NOMO-1 treated with DMSO at 0.1 percent for 48 hours (cell line): ENCODE measurements around the gene PDZD7.
"Not testable (repeated sequence)": the region's sequence is repeated elsewhere in the genome, so short reads cannot be mapped to it uniquely, and the experiment has no call there.

ENCODE experiments used
- DNase-seq: peaks from one replicate; lab custom pipeline; 2025; ENCODE audit not compliant: unreplicated experiment; lab: John Stamatoyannopoulos, UW

The PDZD7 gene

GRCh38 chr10:101041252-101041761, 10.4 kb upstream of the PDZD7 start:
- DNase-seq: peak; percentile 61

DNA sequence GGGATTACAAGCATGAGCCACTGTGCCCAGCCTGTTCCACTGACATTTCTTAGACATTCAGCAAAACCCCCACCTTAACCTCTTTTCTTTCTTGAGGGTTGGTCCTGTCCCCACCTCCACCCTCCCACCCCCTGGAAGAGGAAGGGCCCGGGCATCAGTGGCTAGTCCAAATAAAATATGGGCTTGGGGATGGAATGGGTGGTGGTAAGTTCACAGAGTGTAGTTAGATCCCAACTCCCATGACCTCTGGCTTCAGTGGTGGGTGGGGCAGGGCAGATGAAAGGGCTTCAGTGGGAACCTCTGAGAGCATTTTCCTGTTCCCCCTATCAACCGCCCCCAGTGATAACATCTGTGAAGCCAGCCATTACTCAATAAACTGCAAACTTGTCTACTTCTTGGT, 9.9 kb upstream of the PDZD7 start:
- no peak for DNase-seq

DNA sequence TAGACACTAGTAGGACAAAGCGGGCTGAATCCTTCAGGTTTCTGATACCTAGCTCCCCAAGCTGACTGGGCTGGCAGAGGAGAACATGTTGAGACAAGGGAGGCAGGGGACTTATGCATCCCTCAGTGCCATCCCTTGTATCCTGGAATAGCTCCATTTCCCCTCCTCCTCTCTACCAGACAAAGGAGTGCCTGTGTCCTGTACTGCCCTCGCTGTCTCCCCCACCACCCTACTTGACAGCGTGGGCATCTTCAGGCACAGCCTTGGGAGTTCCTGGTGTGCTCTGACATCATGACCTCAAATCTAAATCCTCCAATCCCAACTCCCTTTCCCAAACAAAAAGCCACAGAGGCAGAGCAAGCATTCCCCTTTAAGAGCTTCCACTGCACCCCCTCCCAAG, 9.1 kb upstream of the PDZD7 start:
- DNase-seq: no peak

GRCh38 chr10:101038484-101038883, 7.6 kb upstream of the PDZD7 start:
- DNase-seq: no peak

- no peak for DNase-seq
These were observed 5.8 kb upstream of the PDZD7 start for GRCh38 chr10:101036726-101037125.

DNA sequence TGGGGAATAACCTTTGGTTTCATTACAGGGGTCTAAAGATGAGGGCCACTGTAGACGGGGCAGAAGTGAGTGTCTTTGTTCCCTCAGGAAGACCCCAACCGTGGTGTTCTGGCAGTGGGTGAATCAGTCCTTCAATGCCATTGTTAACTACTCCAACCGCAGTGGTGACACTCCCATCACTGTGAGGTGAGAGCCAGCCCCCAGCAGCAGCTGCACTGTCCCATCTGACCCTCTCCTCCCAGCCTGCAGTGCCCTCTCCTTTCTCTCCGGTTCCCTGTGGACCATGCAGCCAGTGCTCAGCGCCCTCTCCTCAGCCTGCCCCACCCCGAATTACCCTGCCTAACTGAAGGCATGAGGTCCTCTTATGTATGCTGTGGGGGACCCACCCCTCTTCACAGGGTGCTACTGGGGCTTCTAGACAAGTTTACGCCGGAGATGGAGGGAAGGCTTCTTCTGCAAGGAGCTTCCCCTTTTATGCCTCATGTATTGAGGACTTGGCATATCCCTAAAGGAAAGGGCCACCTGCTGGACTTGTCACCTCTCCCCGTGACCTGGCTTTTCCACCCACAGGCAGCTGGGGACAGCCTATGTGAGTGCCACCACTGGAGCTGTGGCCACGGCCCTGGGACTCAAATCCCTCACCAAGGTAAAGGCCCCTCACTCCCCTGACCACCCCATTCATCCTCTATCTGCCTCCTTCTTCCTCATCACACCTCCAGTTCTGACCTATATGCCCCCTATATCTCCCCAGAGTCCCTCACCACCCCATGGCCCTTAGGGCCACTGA, 5.2 kb upstream of the PDZD7 start:
- no peak for DNase-seq

GRCh38 chr10:101035314-101035713, 4.4 kb upstream of the PDZD7 start:
- no peak for DNase-seq

GRCh38 chr10:101034404-101034803, 3.5 kb upstream of the PDZD7 start:
- not testable (repeated sequence) for DNase-seq

DNA sequence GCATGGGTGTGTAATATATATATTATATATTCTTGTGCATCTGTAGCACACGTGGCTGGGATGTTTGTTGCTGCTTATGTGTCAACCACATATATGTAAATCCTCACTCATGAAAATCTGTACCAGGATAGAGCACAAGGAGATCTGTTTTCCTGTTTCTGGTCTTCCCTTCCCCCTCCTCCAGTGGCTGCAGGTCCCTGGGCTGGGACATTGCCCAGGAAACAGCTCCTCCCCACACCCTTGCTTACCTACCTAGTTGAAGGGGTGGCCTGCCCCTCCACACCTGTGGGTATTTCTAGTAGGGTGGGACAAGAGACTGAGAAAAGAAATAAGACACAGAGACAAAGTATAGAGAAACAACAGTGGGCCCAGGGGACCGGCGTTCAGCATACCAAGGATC, 2.3 kb upstream of the PDZD7 start:
- DNase-seq: no peak

- DNase-seq: peak; percentile 51
These were observed 1.8 kb upstream of the PDZD7 start for GRCh38 chr10:101032637-101033224.

DNA sequence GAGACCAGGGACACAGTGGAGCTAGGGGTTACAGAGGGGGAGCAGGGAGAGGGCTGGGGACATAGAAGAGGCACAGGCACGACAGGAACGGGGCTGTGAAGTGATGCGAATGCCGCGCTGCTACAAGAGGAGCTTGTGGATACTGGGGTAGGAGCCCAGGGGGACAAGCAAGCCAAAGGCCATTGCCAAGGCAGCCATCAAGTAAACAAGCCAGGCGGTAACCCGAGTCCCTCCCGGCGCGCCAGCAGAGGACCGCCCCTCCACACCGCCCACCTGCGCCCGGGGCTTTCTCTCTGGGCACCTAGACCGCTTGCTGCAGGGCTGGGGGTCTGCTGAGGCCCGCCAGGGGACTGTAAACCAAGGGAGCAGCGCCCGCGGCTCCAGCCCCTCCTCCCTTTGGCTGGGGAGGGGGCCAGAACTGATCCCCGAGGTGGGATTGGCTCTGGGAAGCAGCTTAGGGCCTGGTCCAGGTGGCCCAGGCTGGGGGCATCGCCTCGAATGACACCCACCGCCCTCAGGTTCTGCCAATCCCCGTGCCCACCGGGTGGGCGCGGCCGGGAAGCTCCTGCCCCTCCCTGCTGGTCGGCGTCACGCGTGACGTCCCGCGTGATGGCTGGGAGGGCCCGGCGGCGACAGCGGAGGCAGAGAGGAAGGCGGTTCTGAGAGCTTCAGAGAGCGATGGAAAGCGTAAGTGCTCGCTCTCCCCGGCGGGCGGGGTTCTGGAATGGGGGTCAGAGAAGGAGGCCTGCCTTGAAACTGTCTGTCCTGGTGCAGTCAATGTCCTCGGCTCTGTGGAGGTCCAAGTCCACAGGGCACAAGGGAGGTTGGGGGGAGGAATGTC, 1.1 kb upstream of the PDZD7 start:
- peak; percentile 61 for DNase-seq

DNA sequence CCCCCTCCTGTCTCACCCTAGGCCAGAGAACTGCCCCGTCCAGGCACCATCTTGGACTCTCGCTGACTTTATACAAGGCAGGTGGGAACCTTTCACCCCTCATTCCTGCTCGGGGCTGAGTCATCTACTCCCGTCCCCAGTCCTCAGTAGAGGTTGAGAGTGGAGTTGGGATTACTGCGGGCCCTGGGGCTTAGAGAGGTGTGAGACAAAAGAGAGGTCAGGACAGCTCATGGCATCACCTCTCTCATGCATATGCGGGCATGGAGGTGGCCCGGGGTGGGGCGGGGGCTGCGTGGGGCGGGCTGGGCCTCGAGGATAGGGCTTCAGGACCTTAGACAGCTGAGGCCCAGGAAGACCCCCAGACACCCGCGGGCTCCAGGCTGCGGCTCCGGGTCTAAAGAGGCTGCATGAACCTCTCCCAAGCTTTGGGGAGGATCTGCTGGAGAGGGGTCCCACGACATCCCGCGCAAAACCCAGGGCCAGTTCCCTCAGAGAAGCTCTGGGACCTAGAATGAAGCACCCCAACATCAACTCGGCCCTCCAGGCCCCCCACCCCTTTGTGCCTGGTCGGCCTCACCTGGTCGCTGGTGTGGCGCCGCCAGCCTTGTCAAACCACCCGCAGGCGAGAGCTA, 317 bp downstream of the PDZD7 start:
- DNase-seq: no peak

DNA sequence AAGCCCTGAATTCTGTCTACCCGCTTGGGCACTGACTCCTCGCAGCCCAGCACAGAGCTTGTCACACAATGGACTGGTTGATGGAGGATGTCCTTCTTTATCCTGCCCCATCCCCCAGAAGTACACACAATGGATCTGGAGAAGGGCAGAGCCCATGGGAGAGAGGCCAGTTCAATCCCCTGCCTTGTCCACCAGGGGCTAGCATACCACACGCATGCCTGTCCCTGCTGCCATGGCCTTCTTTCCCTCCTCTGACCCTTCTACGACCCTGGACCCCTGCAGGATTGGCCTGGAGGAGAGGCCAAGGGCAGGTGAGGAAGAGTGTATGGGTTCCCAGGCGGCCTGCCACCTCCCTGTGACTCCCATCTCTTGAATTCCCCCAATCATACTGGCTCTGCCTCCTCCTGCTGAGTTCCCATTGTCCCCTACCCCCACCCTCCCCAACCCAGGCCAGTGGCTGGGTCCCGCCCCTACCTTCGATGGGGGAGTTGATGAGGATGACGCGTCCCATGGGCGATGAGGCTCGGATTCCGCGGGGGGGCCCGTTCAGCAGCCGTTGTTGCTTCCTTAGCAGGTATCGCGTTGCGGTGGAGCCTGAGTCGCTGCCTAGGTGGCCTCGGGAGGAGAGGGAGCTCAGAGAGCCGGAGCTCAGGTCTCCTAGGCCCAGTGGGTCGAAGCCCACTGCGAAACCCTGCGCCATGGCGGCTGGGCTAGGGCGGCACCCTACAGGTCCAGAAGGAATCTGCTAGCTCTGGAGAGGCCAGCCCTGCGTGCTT, 1.2 kb downstream of the PDZD7 start:
- no peak for DNase-seq

DNA sequence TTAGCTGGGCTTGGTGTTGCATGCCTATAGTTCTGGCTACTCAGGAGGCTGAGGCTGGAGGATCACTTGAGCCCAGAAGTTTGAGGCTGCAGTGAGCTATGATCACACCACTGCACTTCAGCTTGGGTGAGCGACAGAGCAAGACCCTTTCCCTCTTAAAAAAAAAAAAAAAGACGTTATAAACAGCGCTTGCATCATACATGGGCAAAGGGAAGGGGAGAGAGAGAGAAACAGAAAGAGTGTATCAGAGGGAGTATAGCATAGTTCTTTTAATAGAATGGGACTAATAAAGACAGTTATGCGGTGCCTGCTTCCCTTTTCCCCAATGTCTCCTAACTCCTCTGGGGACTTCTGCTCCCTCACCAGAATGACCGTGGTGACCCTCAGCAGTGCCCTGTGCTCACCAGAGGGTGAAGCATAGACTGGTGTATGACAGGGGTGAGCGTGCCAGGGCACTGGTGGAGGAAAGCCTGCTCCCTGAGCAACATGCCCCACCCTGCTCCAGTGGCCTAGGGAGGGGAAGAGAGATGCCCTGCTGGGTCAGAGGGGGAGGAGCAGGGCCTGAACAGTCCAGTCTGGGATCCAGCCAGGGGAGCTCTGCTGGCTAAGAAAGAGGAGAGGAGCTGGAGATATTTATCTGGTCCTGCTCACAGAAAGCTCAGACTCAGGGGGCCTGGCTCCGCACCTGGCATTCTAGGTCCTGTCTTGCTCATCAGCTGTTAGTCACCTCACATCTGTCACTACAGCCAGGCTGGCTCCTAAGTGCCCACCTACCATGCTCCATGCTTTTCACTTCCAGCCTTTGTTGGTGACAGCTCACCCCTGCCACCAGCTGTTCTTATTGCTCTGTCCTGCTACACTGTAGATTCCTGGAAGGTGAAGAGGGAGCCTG, 2.2 kb downstream of the PDZD7 start:
- DNase-seq: peak; percentile 14

DNA sequence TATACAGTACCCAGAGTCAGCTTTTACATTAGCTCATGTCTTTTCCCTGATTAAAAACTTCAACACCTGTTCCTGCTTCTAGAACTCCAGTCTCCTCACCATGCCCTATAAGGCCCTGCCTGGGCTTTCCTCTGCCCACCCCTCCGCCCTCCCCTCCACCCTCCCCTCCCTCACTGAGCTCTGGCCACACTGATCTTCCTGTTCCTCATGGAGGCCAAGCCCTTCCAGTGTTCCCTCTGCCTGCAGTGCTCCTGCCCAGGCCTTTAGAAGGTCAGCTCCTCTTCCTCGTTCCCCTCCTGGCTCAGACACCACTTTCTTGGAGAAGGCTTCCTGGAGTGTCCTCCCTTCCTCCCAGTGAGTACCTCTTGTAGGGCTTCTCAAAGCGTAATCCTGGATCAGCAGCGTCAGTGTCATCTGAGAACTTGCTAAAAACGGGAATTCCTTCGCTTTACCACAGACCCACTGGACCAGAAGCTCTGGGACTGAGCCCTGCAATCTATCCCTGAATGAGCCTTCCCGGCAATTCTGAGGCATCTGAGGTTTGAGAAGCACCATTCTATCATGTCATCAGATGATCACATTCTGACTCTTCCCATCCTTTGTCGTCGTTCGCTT, 3.7 kb downstream of the PDZD7 start:
- no peak for DNase-seq

DNA sequence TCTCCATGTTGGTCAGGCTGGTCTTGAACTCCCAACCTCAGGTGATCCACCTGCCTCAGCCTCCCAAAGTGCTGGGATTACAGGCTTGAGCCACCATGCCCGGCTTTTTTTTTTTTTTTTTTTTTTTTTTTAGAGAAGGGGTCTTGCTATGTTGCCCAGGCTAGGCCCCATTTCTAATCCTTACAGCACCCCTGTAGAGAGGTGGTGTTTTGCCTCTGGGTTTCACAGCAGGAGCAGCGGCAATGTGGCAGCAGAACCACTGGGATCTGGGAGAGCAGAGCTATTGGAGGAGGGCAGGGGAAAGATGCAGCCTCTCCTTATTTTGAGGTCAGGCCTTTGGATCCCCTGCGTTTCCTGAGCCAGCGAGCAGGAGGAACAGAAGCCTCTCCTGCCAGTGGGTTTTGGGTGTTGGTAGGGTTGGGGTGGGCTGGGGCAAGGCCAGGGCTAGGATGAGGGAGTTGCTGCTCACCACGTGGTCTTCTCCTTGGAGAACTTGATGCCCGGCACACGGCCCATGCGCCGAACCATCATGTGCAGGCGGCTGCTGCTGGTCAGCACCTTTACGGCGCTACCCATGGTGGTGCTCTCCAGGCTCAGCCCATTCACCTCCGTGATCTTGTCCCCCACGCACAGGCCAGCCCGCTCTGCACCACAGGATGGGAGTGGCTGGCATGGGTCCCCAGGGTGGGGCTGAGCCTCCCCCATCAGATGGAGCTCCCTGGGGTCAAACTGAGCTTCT, 7.8 kb downstream of the PDZD7 start:
- DNase-seq: no peak

DNA sequence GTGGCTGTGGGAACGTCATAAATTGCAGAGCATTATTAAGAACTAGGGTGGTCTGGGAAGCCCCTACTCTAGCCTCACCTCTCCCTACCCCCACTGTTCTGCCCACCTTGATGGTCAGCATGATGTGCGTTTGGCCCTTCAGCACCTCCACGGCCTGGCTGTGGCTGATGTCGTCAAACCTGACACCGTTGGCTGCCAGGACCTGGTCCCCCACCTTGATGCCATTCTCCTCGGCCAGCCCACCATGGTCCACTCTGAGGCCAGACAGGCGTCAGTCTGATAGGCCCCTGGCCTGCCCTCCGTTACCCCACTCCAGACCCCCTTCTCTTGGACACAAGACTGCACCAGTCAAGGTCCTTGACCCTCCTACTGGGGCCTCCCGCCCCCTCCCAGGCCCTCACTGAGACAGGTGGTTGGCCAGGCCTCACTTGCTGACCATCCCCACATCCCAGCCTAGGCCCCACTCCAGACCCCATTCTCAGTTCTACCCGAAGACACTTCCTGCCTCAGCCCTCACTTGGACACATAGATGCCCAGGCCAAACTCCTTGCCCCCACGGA, 9.2 kb downstream of the PDZD7 start:
- DNase-seq: no peak

GRCh38 chr10:101021239-101021638, 9.7 kb downstream of the PDZD7 start:
- no peak for DNase-seq
